Measurements from ENCODE around the gene FAM174C. TPM values are rescaled to one million over a fixed set of nuclear protein-coding genes. Genes with fewer than 3 reads are reported as not detected.
A peak's percentile ranks its signal among the peaks of the same experiment; 100 is the strongest.

FAM174C gene
- polyA plus RNA-seq, 1 donor (not counting 4 experiments of a cell fraction or from before 2014, with no cell fraction given) = 18.5 TPM

DNA sequence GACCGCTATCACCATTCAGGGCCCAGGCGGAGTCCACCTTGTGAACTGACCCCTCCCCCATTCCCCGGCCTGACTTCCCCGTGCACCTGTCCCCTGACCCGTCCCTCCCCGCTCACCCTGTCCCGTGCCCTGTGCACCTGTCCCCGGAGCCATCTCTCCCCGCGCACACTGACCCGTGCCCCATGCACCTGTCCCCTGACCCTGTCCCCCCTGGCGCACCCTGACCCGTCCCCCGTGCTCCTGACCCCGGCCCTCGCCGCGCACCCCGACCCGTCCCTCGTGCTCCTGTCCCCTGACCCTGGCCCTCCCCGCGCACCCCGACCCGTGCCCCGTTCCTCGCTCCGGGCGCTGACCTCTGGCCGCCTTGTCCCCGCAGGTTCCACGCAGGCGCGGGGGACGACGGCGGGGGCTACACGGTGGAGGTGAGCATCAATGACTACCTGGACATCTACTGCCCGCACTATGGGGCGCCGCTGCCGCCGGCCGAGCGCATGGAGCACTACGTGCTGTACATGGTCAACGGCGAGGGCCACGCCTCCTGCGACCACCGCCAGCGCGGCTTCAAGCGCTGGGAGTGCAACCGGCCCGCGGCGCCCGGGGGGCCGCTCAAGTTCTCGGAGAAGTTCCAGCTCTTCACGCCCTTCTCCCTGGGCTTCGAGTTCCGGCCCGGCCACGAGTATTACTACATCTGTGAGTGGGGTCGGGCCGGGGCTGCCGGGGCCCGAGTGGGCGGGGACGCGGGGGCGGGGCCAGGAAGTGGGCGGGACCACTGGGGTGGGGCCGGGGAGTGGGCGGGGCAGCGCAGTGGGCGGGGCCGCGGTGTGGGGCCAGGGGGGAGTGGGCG, 20.1 kb downstream of the FAM174C start:
- FAIRE-seq (no peak), DNase-seq (ENCODE audit: low read depth, low spot score) (no peak)
- H3K27me3 ChIP-seq (ENCODE audit: control insufficient read depth, extremely low read depth, insufficient read depth, low read length) = peaks cover 60% of the 10 kb centered on the region
- dilution Hi-C loops (cut with MboI; ENCODE audit: extremely low pct_ligation_motif_present, low sequenced_read_pairs) = no loop called here
- H3K9me3 ChIP-seq (ENCODE audit: control insufficient read depth, low read depth, low read length) = no peaks in the 10 kb centered on the region
- H3K4me1 ChIP-seq (ENCODE audit: control insufficient read depth, extremely low read depth, insufficient read depth, low read length) = no peaks in the 10 kb centered on the region
- no peaks in the 10 kb centered on the region for H3K9me1 ChIP-seq (ENCODE audit: control insufficient read depth, extremely low read depth, insufficient read depth, low read length)
- H3K4me3 ChIP-seq (ENCODE audit: control insufficient read depth in 2 of 3, extremely low read depth in 1 of 3, insufficient read depth in 2 of 3, low read depth in 1 of 3, low read length in 3 of 3) = no peak overlapping the region
- H4K20me1 ChIP-seq (ENCODE audit: control insufficient read depth, extremely low read depth, insufficient read depth, low read length) = no peaks in the 10 kb centered on the region
- TF ChIP-seq EZH2 (IDR thresholded peaks at IDR 0.05; ENCODE audit: low read length) = peak; percentile 40
- TF ChIP-seq, protein P1, sequence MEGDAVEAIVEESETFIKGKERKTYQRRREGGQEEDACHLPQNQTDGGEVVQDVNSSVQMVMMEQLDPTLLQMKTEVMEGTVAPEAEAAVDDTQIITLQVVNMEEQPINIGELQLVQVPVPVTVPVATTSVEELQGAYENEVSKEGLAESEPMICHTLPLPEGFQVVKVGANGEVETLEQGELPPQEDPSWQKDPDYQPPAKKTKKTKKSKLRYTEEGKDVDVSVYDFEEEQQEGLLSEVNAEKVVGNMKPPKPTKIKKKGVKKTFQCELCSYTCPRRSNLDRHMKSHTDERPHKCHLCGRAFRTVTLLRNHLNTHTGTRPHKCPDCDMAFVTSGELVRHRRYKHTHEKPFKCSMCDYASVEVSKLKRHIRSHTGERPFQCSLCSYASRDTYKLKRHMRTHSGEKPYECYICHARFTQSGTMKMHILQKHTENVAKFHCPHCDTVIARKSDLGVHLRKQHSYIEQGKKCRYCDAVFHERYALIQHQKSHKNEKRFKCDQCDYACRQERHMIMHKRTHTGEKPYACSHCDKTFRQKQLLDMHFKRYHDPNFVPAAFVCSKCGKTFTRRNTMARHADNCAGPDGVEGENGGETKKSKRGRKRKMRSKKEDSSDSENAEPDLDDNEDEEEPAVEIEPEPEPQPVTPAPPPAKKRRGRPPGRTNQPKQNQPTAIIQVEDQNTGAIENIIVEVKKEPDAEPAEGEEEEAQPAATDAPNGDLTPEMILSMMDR (optimal IDR thresholded peaks at IDR 0.05 in 1 of 3, IDR thresholded peaks at IDR 0.05 in 1 of 3, conservative IDR thresholded peaks at IDR 0.05 in 1 of 3; ENCODE audit: extremely low read depth in 1 of 3, insufficient read depth in 2 of 3, low read length in 3 of 3) = no peak
- no peak overlapping the region for H3K27ac ChIP-seq (ENCODE audit: control insufficient read depth, insufficient read depth, low read length)
- H3K79me2 ChIP-seq (ENCODE audit: control insufficient read depth, insufficient read depth, low read length) = no peaks in the 10 kb centered on the region
- H3K36me3 ChIP-seq (ENCODE audit: control insufficient read depth in 2 of 2, extremely low read depth in 1 of 2, insufficient read depth in 2 of 2, low read length in 2 of 2) = no peaks in the 10 kb centered on the region
- H3K9ac ChIP-seq (ENCODE audit: control insufficient read depth, extremely low read depth, insufficient read depth, low read length) = no peak overlapping the region
- no peak overlapping the region for H2AFZ ChIP-seq (ENCODE audit: control insufficient read depth, low read length)
- peak overlapping the region; percentile 37 for H3K4me2 ChIP-seq (ENCODE audit: control insufficient read depth, extremely low read depth, insufficient read depth, low read depth, low read length)

DNA sequence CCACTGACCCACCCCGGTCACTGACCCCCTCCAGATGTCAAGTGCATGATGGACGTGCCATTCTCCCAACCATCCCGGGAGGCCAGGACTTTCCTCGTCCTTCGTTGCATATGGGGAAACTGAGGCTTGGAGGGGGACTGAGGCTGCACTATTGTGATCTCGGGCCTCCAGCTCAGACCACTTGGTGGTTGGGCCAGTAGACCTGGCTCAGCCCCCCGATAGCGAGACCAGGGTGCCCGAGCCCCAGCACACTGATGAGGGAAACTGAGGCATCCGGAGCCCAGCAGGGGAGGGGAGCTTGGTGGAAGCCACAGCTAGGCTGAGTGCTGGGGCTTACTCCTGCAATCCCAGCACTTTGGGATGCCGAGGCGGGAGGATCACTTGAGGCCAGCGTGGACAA, 20.7 kb downstream of the FAM174C start:
- H3K4me1 ChIP-seq (ENCODE audit: control insufficient read depth, extremely low read depth, insufficient read depth, low read length) = no peaks in the 10 kb centered on the region
- no peaks in the 10 kb centered on the region for H3K36me3 ChIP-seq (ENCODE audit: control insufficient read depth in 2 of 2, extremely low read depth in 1 of 2, insufficient read depth in 2 of 2, low read length in 2 of 2)
- DNase-seq (ENCODE audit: low read depth, low spot score) (no peak), FAIRE-seq (no peak)
- H3K4me3 ChIP-seq (ENCODE audit: control insufficient read depth in 2 of 3, extremely low read depth in 1 of 3, insufficient read depth in 2 of 3, low read depth in 1 of 3, low read length in 3 of 3) = no peak overlapping the region
- H3K9ac ChIP-seq (ENCODE audit: control insufficient read depth, extremely low read depth, insufficient read depth, low read length) = no peak overlapping the region
- TF ChIP-seq, protein P1 (optimal IDR thresholded peaks at IDR 0.05 in 1 of 3, IDR thresholded peaks at IDR 0.05 in 1 of 3, conservative IDR thresholded peaks at IDR 0.05 in 1 of 3; ENCODE audit: extremely low read depth in 1 of 3, insufficient read depth in 2 of 3, low read length in 3 of 3) = no peak
- TF ChIP-seq EZH2 (IDR thresholded peaks at IDR 0.05; ENCODE audit: low read length) = no peak
- no peaks in the 10 kb centered on the region for H3K9me3 ChIP-seq (ENCODE audit: control insufficient read depth, low read depth, low read length)
- no peaks in the 10 kb centered on the region for H3K79me2 ChIP-seq (ENCODE audit: control insufficient read depth, insufficient read depth, low read length)
- H3K27me3 ChIP-seq (ENCODE audit: control insufficient read depth, extremely low read depth, insufficient read depth, low read length) = peaks cover 54% of the 10 kb centered on the region
- H3K4me2 ChIP-seq (ENCODE audit: control insufficient read depth, extremely low read depth, insufficient read depth, low read depth, low read length) = no peak overlapping the region
- no peaks in the 10 kb centered on the region for H3K9me1 ChIP-seq (ENCODE audit: control insufficient read depth, extremely low read depth, insufficient read depth, low read length)
- no peaks in the 10 kb centered on the region for H4K20me1 ChIP-seq (ENCODE audit: control insufficient read depth, extremely low read depth, insufficient read depth, low read length)
- no peak overlapping the region for H3K27ac ChIP-seq (ENCODE audit: control insufficient read depth, insufficient read depth, low read length)
- dilution Hi-C loops (cut with MboI; ENCODE audit: extremely low pct_ligation_motif_present, low sequenced_read_pairs) = no loop called here
- no peak overlapping the region for H2AFZ ChIP-seq (ENCODE audit: control insufficient read depth, low read length)

All from keratinocyte (primary cell).